Osteocyte (in vitro differentiated cells): ENCODE results near the gene SDR39U1. TPM values are rescaled to one million over a fixed set of nuclear protein-coding genes. Genes with fewer than 3 reads are reported as not detected.
A peak's percentile ranks its signal among the peaks of the same experiment; 100 is the strongest.

Experiments used
- DNase-seq: peaks from one replicate; pipeline ENCODE4 v3.0.0; 2021; ENCODE audit warnings: mixed read lengths; ENCODE audit not compliant: unreplicated experiment; ENCODE audit errors: extremely low spot score
- H3K27ac Mint-ChIP-seq: one replicate; pipeline ENCODE4 v1.8.0; 2021; ENCODE audit warnings: mild to moderate bottlenecking, mixed read lengths; ENCODE audit not compliant: unreplicated experiment
- H3K27me3 Mint-ChIP-seq: one replicate; pipeline ENCODE4 v1.8.0; 2021; ENCODE audit warnings: mixed read lengths; ENCODE audit not compliant: unreplicated experiment
- H3K36me3 Mint-ChIP-seq: one replicate; pipeline ENCODE4 v1.8.0; 2021; ENCODE audit warnings: mixed read lengths; ENCODE audit not compliant: unreplicated experiment
- H3K4me1 Mint-ChIP-seq: one replicate; pipeline ENCODE4 v1.8.0; 2021; ENCODE audit warnings: mixed read lengths; ENCODE audit not compliant: unreplicated experiment
- H3K4me3 Mint-ChIP-seq: one replicate; pipeline ENCODE4 v1.8.0; 2021; ENCODE audit warnings: mild to moderate bottlenecking, moderate library complexity, mixed read lengths; ENCODE audit not compliant: unreplicated experiment
- H3K9me3 Mint-ChIP-seq: one replicate; pipeline ENCODE4 v1.8.0; 2021; ENCODE audit warnings: mixed read lengths; ENCODE audit not compliant: unreplicated experiment
- CTCF ChIP-seq: fragments of 200-600 bp; sonication (generic); IDR thresholded peaks from 2 replicates; pipeline ENCODE4 v1.5.0; 2021; ENCODE audit warnings: antibody characterized with exemption, mild to moderate bottlenecking, moderate library complexity
- total RNA-seq: library from RNA; stranded (reverse); gene quantifications from 2 replicates; pipeline ENCODE4 v1.2.1, GENCODE V29; 2021

SDR39U1 gene
- total RNA-seq, 1 donor from 2014 or later = 53.9 TPM

- Mint-ChIP-seq H3K9me3 (no peaks in the 10 kb centered on the region), H3K4me3 (peak overlapping the region; percentile 59), H3K27ac (peak overlapping the region; percentile 12), H3K4me1 (peaks cover 58% of the 10 kb centered on the region), H3K36me3 (peaks cover 8% of the 10 kb centered on the region), H3K27me3 (no peaks in the 10 kb centered on the region)
- TF ChIP-seq CTCF = no peak
- no peak for DNase-seq
Observed at GRCh38 chr14:24398293-24398652, 44.3 kb downstream of the SDR39U1 start.

GRCh38 chr14:24397639-24398292, 44.8 kb downstream of the SDR39U1 start:
- H3K27ac Mint-ChIP-seq = peak overlapping the region; percentile 12
- DNase-seq = no peak
- peak overlapping the region; percentile 59 for H3K4me3 Mint-ChIP-seq
- no peaks in the 10 kb centered on the region for H3K9me3 Mint-ChIP-seq
- TF ChIP-seq CTCF = no peak
- H3K36me3 Mint-ChIP-seq = peaks cover 3% of the 10 kb centered on the region
- no peaks in the 10 kb centered on the region for H3K27me3 Mint-ChIP-seq
- peaks cover 54% of the 10 kb centered on the region for H3K4me1 Mint-ChIP-seq

- H3K9me3 Mint-ChIP-seq = no peaks in the 10 kb centered on the region
- H3K4me3 Mint-ChIP-seq = no peak overlapping the region
- peak overlapping the region; percentile 4 for H3K27ac Mint-ChIP-seq
Observed at GRCh38 chr14:24395609-24396582, 46.7 kb downstream of the SDR39U1 start.

GRCh38 chr14:24394275-24394674, 48.3 kb downstream of the SDR39U1 start:
- H3K27me3 Mint-ChIP-seq = no peaks in the 10 kb centered on the region
- peak; percentile 17 for TF ChIP-seq CTCF
- no peak overlapping the region for H3K27ac Mint-ChIP-seq
- H3K9me3 Mint-ChIP-seq = no peaks in the 10 kb centered on the region
- no peak overlapping the region for H3K4me3 Mint-ChIP-seq
- H3K36me3 Mint-ChIP-seq = no peaks in the 10 kb centered on the region
- DNase-seq = no peak
- H3K4me1 Mint-ChIP-seq = peaks cover 37% of the 10 kb centered on the region

More at GRCh38 chr14:24395609-24396582, 46.7 kb downstream of the SDR39U1 start:
- Mint-ChIP-seq H3K4me1 (peaks cover 51% of the 10 kb centered on the region), H3K27me3 (no peaks in the 10 kb centered on the region), H3K36me3 (no peaks in the 10 kb centered on the region)
- TF ChIP-seq CTCF = no peak
- DNase-seq = no peak
